Stomach (tissue), 9 donors: ENCODE measurements around the gene STAMBPL1. TPM values are rescaled to one million over a fixed set of nuclear protein-coding genes. Genes with fewer than 3 reads are reported as not detected.

Source experiments
- DNase-seq, 2 donors: peaks; one replicate each; pipeline versions ENCODE4 v3.0.0 to v3.0.0-alpha.2; 2013 to 2019
- H3K27ac ChIP-seq, 5 donors: fragments of 200-600 bp in 4 of 5; sonication (generic) in 4 of 5; one replicate each; pipeline ENCODE4 v1.5.1; 2013 to 2019; ENCODE audit warnings: mild to moderate bottlenecking in 1 of 5, moderate library complexity in 1 of 5
- H3K27me3 ChIP-seq, 3 donors: fragments of 200-600 bp; sonication (generic); one replicate each; pipeline ENCODE4 v1.5.1; 2017 to 2019; ENCODE audit warnings: mixed run types in 1 of 3
- H3K36me3 ChIP-seq, 4 donors: fragments of 200-600 bp; sonication (generic); 1 replicate in 3 of 4; 2 replicates in 1 of 4; pipeline ENCODE4 v1.5.1; 2016 to 2019
- H3K4me1 ChIP-seq, 4 donors: fragments of 200-600 bp; sonication (generic); one replicate each; pipeline ENCODE4 v1.5.1; 2016 to 2019
- H3K4me3 ChIP-seq, 4 donors: fragments of 200-600 bp; sonication (generic) in 3 of 4; one replicate each; pipeline ENCODE4 v1.5.1; 2016 to 2019; ENCODE audit warnings: mild to moderate bottlenecking in 1 of 4
- H3K9me3 ChIP-seq, 4 donors: fragments of 200-600 bp; sonication (generic); one replicate each; pipeline ENCODE4 v1.5.1; 2016 to 2019
- CTCF ChIP-seq, 7 experiments: fragments of 450-650 bp in 4 of 7; fragments of 200-600 bp in 3 of 7; sonication (generic) in 3 of 7; IDR thresholded peaks; one replicate each; pipeline ENCODE4 v1.5.1; 2016 to 2019; ENCODE audit warnings: antibody characterized with exemption in 7 of 7, control low read depth in 2 of 7, mild to moderate bottlenecking in 1 of 7
- EP300 ChIP-seq: sonication (generic); formaldehyde crosslinking; IDR thresholded peaks from one replicate; pipeline ENCODE4 v1.6.1; 2017; ENCODE audit warnings: antibody characterized with exemption
- POLR2A ChIP-seq, 4 donors: fragments of 450-650 bp; IDR thresholded peaks; one replicate each; pipeline ENCODE4 v1.6.1; 2016; ENCODE audit warnings: antibody characterized with exemption in 4 of 4, control low read depth in 2 of 4, mild to moderate bottlenecking in 1 of 4, moderate library complexity in 1 of 4
- POLR2AphosphoS5 ChIP-seq, 3 donors: sonication (generic); formaldehyde crosslinking; IDR thresholded peaks; one replicate each; pipeline ENCODE4 v1.6.1; 2016; ENCODE audit warnings: antibody characterized with exemption in 3 of 3
- WGBS, 5 donors: extraction: QIAGEN DNeasy Blood & Tissue Kit in 3 of 5; methylation state at CpG; one replicate each; pipeline versions ENCODE4 v1.1.5 to v1.1.7; 2013 to 2018; 5-methylcytosine and 5-hydroxymethylcytosine counted together
- intact Hi-C: fragments of 100-400 bp; cut with DNase I; formaldehyde crosslinking; loops from one replicate; pipeline ENCODE4 v1.15.1; 2023; ENCODE audit warnings: low total_unique reads
- polyA plus RNA-seq, 3 donors: library from polyadenylated mRNA; stranded (reverse); fragments of 200-250 nt; gene quantifications; one replicate each; pipeline ENCODE4 v1.2.3, GENCODE V29; 2013
- total RNA-seq, 5 donors: library from RNA; depleted of rRNA; stranded (reverse); fragments of >200 nt; gene quantifications; one replicate each; pipeline versions ENCODE4 v1.1.0 to v1.2.3, GENCODE V29; 2014 to 2016
- donor health status: healthy with polysubstance abuse.
- donor health status: Bipolar disorder and iron deficiency.
- donor health status: healthy.

STAMBPL1 gene
- total and polyA plus RNA-seq, 8 donors, result 3.2 to 40.8 (median 8.4) TPM

DNA sequence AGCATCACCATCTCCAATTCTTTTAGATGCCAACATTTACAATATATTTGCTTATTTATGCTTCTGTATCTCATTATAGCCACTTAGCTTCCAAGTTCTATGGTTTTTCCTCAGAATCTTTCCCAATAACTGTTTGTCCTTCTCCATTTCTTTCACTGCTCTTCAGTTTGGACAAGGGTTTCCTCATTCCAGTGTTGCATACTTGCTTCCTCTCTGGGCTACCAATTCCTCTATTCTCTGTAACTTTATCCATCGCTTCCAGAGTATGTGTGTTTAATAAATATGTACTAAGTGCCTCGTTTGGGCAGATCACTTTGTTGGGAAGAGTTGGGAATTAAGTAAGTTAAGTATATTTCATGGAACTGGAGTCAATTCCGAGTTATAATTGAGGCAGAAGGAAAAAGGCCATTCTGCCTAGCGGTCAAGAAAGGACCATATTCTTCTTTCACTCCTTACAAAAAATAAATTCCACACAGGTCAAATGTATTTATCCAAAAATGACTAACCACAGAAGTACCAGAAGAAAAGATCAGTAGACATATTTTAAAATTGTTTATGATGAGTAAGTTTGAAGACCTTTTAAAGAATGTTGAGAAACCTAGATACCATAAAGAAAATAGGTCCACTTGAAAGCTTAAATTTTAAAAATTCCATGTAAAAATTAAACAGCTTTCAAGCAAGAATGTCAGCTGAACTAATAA, 10.8 kb downstream of the STAMBPL1 start:
- peaks cover 0 to 65% (median 7%) of the 10 kb centered on the region in 4 donors for H3K4me1 ChIP-seq
- TF ChIP-seq EP300, result no peak
- no peak for TF ChIP-seq CTCF (IDR thresholded peaks at IDR 0.05)
- no peak for TF ChIP-seq POLR2AphosphoS5 (IDR thresholded peaks at IDR 0.05)
- no peak for TF ChIP-seq POLR2A (IDR thresholded peaks at IDR 0.05)
- no peaks in the 10 kb centered on the region for H3K36me3 ChIP-seq
- H3K27ac ChIP-seq, result no peak overlapping the region
- intact Hi-C loops, result no loop called here
- WGBS, 5 donors, result 85 to 93% (median 91%) methylated on average over 4 of the region's 4 CpGs
- H3K9me3 ChIP-seq, result no peaks in the 10 kb centered on the region
- no peaks in the 10 kb centered on the region for H3K27me3 ChIP-seq
- no peak for DNase-seq
- H3K4me3 ChIP-seq, result no peak overlapping the region

DNA sequence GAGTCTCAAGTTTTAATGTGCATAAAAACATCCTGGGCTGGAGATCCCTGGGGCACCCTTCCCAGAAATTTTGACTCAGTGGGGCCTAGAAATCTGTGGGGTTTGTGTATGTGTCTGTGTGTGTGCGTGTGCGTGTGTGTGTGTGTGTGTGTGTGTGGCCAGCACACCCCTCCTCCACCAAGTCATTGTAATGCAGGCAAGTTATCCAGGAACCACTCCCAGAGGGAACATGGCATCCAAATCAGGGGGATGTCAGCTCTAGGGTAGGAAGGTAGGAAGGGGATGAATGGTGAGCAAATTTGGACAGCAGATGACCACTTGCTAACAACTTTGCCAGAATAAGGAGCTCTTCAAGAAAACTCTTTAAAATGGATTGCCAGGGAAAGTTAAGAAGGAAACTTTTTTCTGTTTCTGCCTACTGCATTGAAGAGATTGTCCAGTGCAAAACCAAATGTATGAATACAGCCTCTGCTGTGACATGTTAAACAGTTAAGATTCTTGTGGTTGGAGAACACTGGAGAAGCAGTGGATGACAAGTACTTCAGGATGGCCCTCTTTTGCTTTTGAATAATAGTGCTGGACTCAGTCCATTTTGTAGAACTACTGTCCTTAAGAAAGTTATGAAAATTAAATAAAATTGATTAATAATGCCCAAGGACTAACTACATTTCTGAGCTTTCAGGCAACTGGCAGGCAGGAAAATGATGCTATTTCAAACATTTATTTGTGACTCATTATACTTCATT, 12.3 kb downstream of the STAMBPL1 start:
- Histone ChIP-seq H3K27ac (peak overlapping the region in 2 of 5 donors; percentile 7 to 16), H3K4me1 (peaks cover 4 to 73% (median 20%) of the 10 kb centered on the region in 4 donors), H3K36me3 (no peaks in the 10 kb centered on the region), H3K4me3 (no peak overlapping the region), H3K9me3 (no peaks in the 10 kb centered on the region), H3K27me3 (no peaks in the 10 kb centered on the region)
- WGBS, 5 donors, result 64 to 84% (median 77%) methylated on average over 2 of the region's 2 CpGs
- no peak for DNase-seq
- TF ChIP-seq POLR2A (IDR thresholded peaks at IDR 0.05) (no peak), EP300 (no peak), CTCF (IDR thresholded peaks at IDR 0.05) (no peak), POLR2AphosphoS5 (IDR thresholded peaks at IDR 0.05) (no peak)
- intact Hi-C loops, result no loop called here

DNA sequence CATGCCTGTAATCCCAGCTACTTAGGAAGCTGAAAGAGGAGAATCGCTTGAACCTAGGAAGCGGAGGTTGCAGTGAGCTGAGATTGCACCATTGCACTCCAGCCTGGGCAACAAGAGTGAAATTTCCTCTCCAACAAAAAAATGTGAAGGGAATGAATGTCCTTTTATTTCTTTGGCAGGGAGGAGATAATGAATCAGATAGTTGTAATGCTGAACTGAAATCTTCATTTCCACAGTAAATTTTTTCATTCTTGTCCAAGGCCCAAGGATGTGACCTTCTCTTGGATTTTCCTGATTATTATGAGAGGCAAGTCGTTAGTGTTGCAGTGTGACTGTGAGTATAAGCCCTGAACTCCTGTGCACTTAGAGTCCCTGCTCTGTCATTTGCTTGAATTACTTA, 13.6 kb downstream of the STAMBPL1 start:
- DNase-seq, result no peak
- WGBS, 5 donors, result 60 to 66% (median 61%) methylated on average over 3 of the region's 3 CpGs
- Histone ChIP-seq H3K4me1 (peaks cover 4 to 76% (median 28%) of the 10 kb centered on the region in 4 donors), H3K36me3 (no peaks in the 10 kb centered on the region), H3K27ac (peak overlapping the region in 3 of 5 donors; percentile 5 to 43 (median 29)), H3K9me3 (no peaks in the 10 kb centered on the region), H3K4me3 (no peak overlapping the region), H3K27me3 (no peaks in the 10 kb centered on the region)
- intact Hi-C loops, result no loop called here
- TF ChIP-seq EP300 (no peak), CTCF (IDR thresholded peaks at IDR 0.05) (no peak), POLR2AphosphoS5 (IDR thresholded peaks at IDR 0.05) (no peak), POLR2A (IDR thresholded peaks at IDR 0.05) (no peak)

DNA sequence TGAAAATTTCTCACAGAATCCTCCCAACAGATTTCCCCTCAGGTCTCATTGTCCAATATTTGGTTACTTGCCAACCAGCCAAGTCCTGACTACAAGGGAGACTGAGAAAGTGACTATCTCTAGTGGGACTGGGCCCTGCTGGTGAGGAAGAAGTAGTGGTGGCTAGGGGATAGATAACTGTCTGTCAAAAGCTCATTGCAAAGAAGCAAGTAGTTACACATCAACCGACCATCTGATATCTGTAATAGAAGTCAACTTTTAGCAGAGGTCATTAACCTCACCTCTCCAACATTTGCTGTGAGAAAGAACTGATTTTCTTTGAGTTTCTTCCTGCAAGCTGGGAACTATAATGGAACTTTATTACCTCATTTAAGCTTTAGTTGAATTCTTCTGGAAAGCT, 15.2 kb downstream of the STAMBPL1 start:
- intact Hi-C loops, result no loop called here
- no peaks in the 10 kb centered on the region for H3K27me3 ChIP-seq
- no peaks in the 10 kb centered on the region for H3K9me3 ChIP-seq
- WGBS, 5 donors, result 43 to 57% (median 49%) methylated on average over 1 of the region's 1 CpG
- H3K27ac ChIP-seq, result peak overlapping the region in 2 of 5 donors; percentile 3 to 14
- no peaks in the 10 kb centered on the region for H3K36me3 ChIP-seq
- H3K4me3 ChIP-seq, result no peak overlapping the region
- no peak for DNase-seq
- TF ChIP-seq CTCF (IDR thresholded peaks at IDR 0.05), result no peak
- TF ChIP-seq POLR2A (IDR thresholded peaks at IDR 0.05), result no peak
- TF ChIP-seq POLR2AphosphoS5 (IDR thresholded peaks at IDR 0.05), result no peak
- no peak for TF ChIP-seq EP300
- H3K4me1 ChIP-seq, result peaks cover 4 to 60% (median 27%) of the 10 kb centered on the region in 4 donors
